Esophagus muscularis mucosa (tissue), 4 donors: ENCODE measurements around the gene DPH7.

Experiments
- CTCF ChIP-seq, 3 experiments: fragments of 200-600 bp in 2 of 3; fragments of 450-650 bp in 1 of 3; sonication (generic) in 2 of 3; IDR thresholded peaks; one replicate each; pipeline ENCODE4 v1.5.1; 2017 to 2019; ENCODE audit warnings: antibody characterized with exemption in 3 of 3, mild to moderate bottlenecking in 2 of 3, moderate library complexity in 1 of 3
- EP300 ChIP-seq: sonication (generic); formaldehyde crosslinking; IDR thresholded peaks from one replicate; pipeline ENCODE4 v1.6.1; 2017; ENCODE audit warnings: antibody characterized with exemption
- POLR2A ChIP-seq: fragments of 450-650 bp; IDR thresholded peaks from one replicate; pipeline ENCODE4 v1.6.1; 2017; ENCODE audit warnings: antibody characterized with exemption, moderate library complexity, mild to moderate bottlenecking, low read depth

GRCh38 chr9:137614631-137615386 is 36.1 kb upstream of the DPH7 start:
- TF ChIP-seq CTCF (IDR thresholded peaks at IDR 0.05) (no peak), POLR2A (no peak), EP300 (no peak)
